T-helper 2 cell treated with Interferon-gamma antibody and Interleukin-4, amounts not matched to agents 5 μg/mL and 100 μg/mL, for 36 hours (primary cell): ENCODE data around the gene RPL28.

Experiments
- DNase-seq: peaks from one replicate; pipeline ENCODE4 v3.0.0; 2021; ENCODE audit warnings: low spot score
- H3K27ac Mint-ChIP-seq: one replicate; pipeline ENCODE4 v1.8.0; 2021; ENCODE audit warnings: mild to moderate bottlenecking, mixed read lengths
- H3K27me3 Mint-ChIP-seq: one replicate; pipeline ENCODE4 v1.8.0; 2021; ENCODE audit warnings: low read depth, mixed read lengths
- H3K36me3 Mint-ChIP-seq: one replicate; pipeline ENCODE4 v1.8.0; 2021; ENCODE audit warnings: low read depth, mixed read lengths
- H3K4me1 Mint-ChIP-seq: one replicate; pipeline ENCODE4 v1.8.0; 2021; ENCODE audit warnings: low read depth, mixed read lengths
- H3K4me3 Mint-ChIP-seq: one replicate; pipeline ENCODE4 v1.8.0; 2022; ENCODE audit warnings: mild to moderate bottlenecking, moderate library complexity, mixed read lengths
- H3K9me3 Mint-ChIP-seq: one replicate; pipeline ENCODE4 v1.8.0; 2021; ENCODE audit warnings: mixed read lengths

RPL28 gene

GRCh38 chr19:55347442-55348009 is 38.2 kb upstream of the RPL28 start:
- Mint-ChIP-seq H3K4me1 (peaks cover 9% of the 10 kb centered on the region), H3K4me3 (no peak overlapping the region), H3K27me3 (peaks cover 15% of the 10 kb centered on the region), H3K36me3 (peaks cover 2% of the 10 kb centered on the region), H3K27ac (peak overlapping the region; percentile 20), H3K9me3 (no peaks in the 10 kb centered on the region)
- no peak for DNase-seq

DNA sequence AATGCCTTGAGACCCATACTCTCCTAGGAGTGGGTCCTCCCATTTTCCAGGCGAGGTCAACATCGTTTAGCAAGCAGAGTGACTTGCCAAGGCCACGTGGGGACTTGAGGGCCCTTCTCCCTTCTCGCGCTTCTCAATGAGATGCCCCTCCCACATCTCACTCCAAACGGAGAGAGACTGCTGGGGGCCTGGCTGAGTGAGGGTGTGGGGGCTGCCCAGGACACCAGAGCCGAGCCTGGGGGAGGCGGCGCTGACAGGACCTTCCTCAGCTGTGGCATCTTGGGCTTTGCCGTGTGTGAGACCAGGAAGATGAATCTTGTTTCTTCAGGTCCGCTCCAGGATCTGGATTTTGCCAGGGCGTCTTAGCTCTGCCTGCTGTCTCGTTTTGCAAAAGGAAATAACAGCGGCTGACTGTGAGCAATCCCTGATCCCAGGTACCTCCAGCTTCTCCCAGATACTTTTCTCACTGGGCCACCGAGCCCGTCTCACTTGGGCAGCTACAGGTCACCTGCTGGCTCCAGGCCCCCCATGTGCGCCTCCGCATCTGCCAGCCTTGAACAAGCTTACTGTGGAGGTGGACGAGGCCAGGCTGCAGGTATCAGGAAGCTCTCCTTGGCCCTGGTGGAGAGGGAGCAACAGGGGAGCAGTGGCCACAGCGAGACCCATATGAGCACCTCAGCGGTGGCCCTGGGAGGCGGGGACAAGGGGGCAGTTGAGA is 37.3 kb upstream of the RPL28 start:
- no peaks in the 10 kb centered on the region for H3K9me3 Mint-ChIP-seq
- H3K4me3 Mint-ChIP-seq = no peak overlapping the region
- H3K27ac Mint-ChIP-seq = no peak overlapping the region
- peaks cover 4% of the 10 kb centered on the region for H3K36me3 Mint-ChIP-seq
- peaks cover 17% of the 10 kb centered on the region for H3K4me1 Mint-ChIP-seq
- DNase-seq = no peak
- peaks cover 25% of the 10 kb centered on the region for H3K27me3 Mint-ChIP-seq

- Mint-ChIP-seq H3K4me1 (peaks cover 17% of the 10 kb centered on the region), H3K4me3 (no peak overlapping the region), H3K9me3 (no peaks in the 10 kb centered on the region), H3K27ac (no peak overlapping the region), H3K27me3 (peaks cover 35% of the 10 kb centered on the region), H3K36me3 (peaks cover 2% of the 10 kb centered on the region)
- no peak for DNase-seq
These were observed 35.0 kb upstream of the RPL28 start for GRCh38 chr19:55350620-55351315.

DNA sequence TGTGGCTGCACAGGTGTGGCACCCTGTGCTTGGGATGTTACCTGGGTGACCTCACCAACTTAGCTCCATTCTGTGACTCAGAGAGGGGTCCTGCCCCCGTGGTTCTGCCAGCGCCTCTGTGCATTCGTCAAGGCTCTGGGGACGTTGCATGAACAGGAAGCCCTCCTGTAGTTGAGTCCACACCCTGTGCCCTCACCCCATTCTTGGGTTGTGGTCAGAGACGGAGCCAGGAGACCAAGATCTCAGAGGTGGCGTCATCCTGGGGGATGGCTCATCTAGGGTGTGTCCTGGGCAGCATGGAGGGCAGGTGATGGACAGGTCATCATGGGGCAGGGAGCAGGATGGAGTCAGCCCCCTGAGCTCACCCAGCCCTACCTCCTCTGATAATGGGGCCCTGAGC is 33.7 kb upstream of the RPL28 start:
- peaks cover 17% of the 10 kb centered on the region for H3K4me1 Mint-ChIP-seq
- H3K27ac Mint-ChIP-seq = no peak overlapping the region
- DNase-seq = no peak
- H3K27me3 Mint-ChIP-seq = peaks cover 46% of the 10 kb centered on the region
- no peak overlapping the region for H3K4me3 Mint-ChIP-seq
- H3K9me3 Mint-ChIP-seq = no peaks in the 10 kb centered on the region
- peaks cover 2% of the 10 kb centered on the region for H3K36me3 Mint-ChIP-seq

- Mint-ChIP-seq H3K4me3 (peak overlapping the region; percentile 73), H3K9me3 (no peaks in the 10 kb centered on the region), H3K27me3 (peaks cover 51% of the 10 kb centered on the region), H3K4me1 (peaks cover 17% of the 10 kb centered on the region), H3K36me3 (peaks cover 2% of the 10 kb centered on the region), H3K27ac (no peak overlapping the region)
- no peak for DNase-seq
These were observed 33.1 kb upstream of the RPL28 start for GRCh38 chr19:55352549-55353145.

- H3K4me3 Mint-ChIP-seq = peak overlapping the region; percentile 73
- H3K36me3 Mint-ChIP-seq = peaks cover 2% of the 10 kb centered on the region
- DNase-seq = no peak
- H3K27me3 Mint-ChIP-seq = peaks cover 51% of the 10 kb centered on the region
- H3K27ac Mint-ChIP-seq = no peak overlapping the region
- no peaks in the 10 kb centered on the region for H3K9me3 Mint-ChIP-seq
- peaks cover 17% of the 10 kb centered on the region for H3K4me1 Mint-ChIP-seq
These were observed 32.4 kb upstream of the RPL28 start for GRCh38 chr19:55353356-55353802.

GRCh38 chr19:55353803-55354697 is 31.7 kb upstream of the RPL28 start:
- peaks cover 51% of the 10 kb centered on the region for H3K27me3 Mint-ChIP-seq
- no peaks in the 10 kb centered on the region for H3K9me3 Mint-ChIP-seq
- H3K27ac Mint-ChIP-seq = no peak overlapping the region
- peaks cover 17% of the 10 kb centered on the region for H3K4me1 Mint-ChIP-seq
- H3K4me3 Mint-ChIP-seq = peak overlapping the region; percentile 73
- DNase-seq = peak; percentile 36
- H3K36me3 Mint-ChIP-seq = peaks cover 2% of the 10 kb centered on the region

GRCh38 chr19:55354698-55355212 is 31.0 kb upstream of the RPL28 start, which contains the start of gene COX6B2:
Gene COX6B2 (minus strand): TSS chr19:55354719. CDS start chr19:55354521, 198 bp downstream.
- Mint-ChIP-seq H3K27me3 (peaks cover 51% of the 10 kb centered on the region), H3K27ac (no peak within 1 kb of the TSS), H3K4me3 (peak within 1 kb of the TSS; percentile 73), H3K4me1 (peaks cover 17% of the 10 kb centered on the region), H3K9me3 (no peaks in the 10 kb centered on the region), H3K36me3 (peaks cover 2% of the 10 kb centered on the region)
- DNase-seq = no peak

- DNase-seq = no peak
- Mint-ChIP-seq H3K27me3 (peaks cover 51% of the 10 kb centered on the region), H3K4me1 (peaks cover 17% of the 10 kb centered on the region), H3K36me3 (peaks cover 2% of the 10 kb centered on the region), H3K27ac (no peak overlapping the region), H3K4me3 (no peak overlapping the region), H3K9me3 (no peaks in the 10 kb centered on the region)
These were observed 30.4 kb upstream of the RPL28 start for GRCh38 chr19:55355213-55355821.

DNA sequence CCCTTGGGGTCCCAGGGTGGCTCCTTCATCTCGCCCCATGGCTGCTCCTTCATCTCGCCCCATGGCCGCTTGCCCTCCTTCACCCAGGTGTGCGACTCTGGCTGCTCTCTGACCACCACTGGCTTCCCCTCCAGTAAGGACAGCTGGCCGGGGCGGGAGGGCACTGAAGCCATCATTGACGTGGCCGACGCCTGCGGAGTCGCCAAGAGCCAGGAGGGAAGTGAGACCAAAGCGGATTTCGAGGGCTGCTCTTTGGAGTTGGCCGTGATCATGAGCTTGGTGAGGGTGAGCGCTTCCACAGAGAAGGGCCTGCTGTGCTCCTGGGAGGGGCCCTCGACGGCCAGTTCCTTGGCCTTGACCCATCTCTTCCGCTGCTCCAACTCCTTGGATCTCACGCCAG is 27.2 kb upstream of the RPL28 start:
- H3K9me3 Mint-ChIP-seq = no peaks in the 10 kb centered on the region
- no peak for DNase-seq
- no peaks in the 10 kb centered on the region for H3K36me3 Mint-ChIP-seq
- H3K4me1 Mint-ChIP-seq = no peaks in the 10 kb centered on the region
- no peak overlapping the region for H3K4me3 Mint-ChIP-seq
- peaks cover 26% of the 10 kb centered on the region for H3K27me3 Mint-ChIP-seq
- H3K27ac Mint-ChIP-seq = no peak overlapping the region

GRCh38 chr19:55358943-55359908 is 26.5 kb upstream of the RPL28 start:
- no peaks in the 10 kb centered on the region for H3K9me3 Mint-ChIP-seq
- H3K27me3 Mint-ChIP-seq = peaks cover 23% of the 10 kb centered on the region
- no peak overlapping the region for H3K27ac Mint-ChIP-seq
- H3K4me1 Mint-ChIP-seq = no peaks in the 10 kb centered on the region
- no peak for DNase-seq
- H3K4me3 Mint-ChIP-seq = no peak overlapping the region
- H3K36me3 Mint-ChIP-seq = no peaks in the 10 kb centered on the region

DNA sequence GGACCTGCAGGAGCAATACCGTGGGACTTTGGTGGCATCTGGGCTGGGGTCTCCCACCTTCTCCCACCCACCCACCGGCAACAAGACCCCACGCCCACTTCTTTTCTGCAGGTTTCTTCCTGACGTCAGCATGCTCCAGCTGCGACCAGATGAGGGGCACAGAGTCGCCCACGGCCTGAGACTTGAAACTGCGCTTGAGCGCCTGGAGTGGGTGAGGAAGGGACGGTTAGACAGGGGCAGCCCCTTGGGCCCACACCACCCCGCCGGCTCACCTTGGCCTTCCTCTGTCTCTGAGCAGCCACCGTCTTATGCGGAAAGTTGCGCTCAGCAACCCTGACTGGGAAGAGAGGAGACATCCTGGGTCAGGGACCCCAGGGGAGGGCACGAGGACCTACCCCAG is 24.8 kb upstream of the RPL28 start:
- Mint-ChIP-seq H3K4me1 (no peaks in the 10 kb centered on the region), H3K36me3 (no peaks in the 10 kb centered on the region), H3K9me3 (no peaks in the 10 kb centered on the region), H3K4me3 (no peak overlapping the region), H3K27me3 (peaks cover 14% of the 10 kb centered on the region), H3K27ac (no peak overlapping the region)
- DNase-seq = no peak
